Panc1 (cell line): Measurements from ENCODE around the gene RASGEF1C.

Experiments used
- POLR2AphosphoS5 ChIP-seq: IDR thresholded peaks from 2 replicates; pipeline ENCODE4 v1.6.1; 2012; ENCODE audit warnings: mild to moderate bottlenecking, low read depth, low read length, moderate library complexity
- SIN3A ChIP-seq: IDR thresholded peaks from 2 replicates; pipeline ENCODE4 v1.6.1; 2012; ENCODE audit warnings: low read depth, mild to moderate bottlenecking, low read length, moderate library complexity, borderline replicate concordance; ENCODE audit not compliant: insufficient read depth
- TCF7L2 ChIP-seq: IDR thresholded peaks from 2 replicates; pipeline ENCODE4 v1.6.1; 2011; ENCODE audit warnings: mild to moderate bottlenecking, low read depth, low read length, inconsistent platforms
- TF ChIP-seq, protein P1 (sequence below): fragments of 450-650 bp; IDR thresholded peaks from 2 replicates; pipeline ENCODE4 v1.5.1; 2017; ENCODE audit warnings: mild to moderate bottlenecking
- TF ChIP-seq, protein P2 (sequence below), 2 experiments: IDR thresholded peaks; 2 replicates each; pipeline ENCODE4 v1.6.1; 2011 to 2012; ENCODE audit warnings: low read depth in 2 of 2, control low read depth in 1 of 2, low read length in 1 of 2, mild to moderate bottlenecking in 1 of 2, moderate library complexity in 1 of 2; ENCODE audit not compliant: insufficient read depth in 1 of 2

DNA sequence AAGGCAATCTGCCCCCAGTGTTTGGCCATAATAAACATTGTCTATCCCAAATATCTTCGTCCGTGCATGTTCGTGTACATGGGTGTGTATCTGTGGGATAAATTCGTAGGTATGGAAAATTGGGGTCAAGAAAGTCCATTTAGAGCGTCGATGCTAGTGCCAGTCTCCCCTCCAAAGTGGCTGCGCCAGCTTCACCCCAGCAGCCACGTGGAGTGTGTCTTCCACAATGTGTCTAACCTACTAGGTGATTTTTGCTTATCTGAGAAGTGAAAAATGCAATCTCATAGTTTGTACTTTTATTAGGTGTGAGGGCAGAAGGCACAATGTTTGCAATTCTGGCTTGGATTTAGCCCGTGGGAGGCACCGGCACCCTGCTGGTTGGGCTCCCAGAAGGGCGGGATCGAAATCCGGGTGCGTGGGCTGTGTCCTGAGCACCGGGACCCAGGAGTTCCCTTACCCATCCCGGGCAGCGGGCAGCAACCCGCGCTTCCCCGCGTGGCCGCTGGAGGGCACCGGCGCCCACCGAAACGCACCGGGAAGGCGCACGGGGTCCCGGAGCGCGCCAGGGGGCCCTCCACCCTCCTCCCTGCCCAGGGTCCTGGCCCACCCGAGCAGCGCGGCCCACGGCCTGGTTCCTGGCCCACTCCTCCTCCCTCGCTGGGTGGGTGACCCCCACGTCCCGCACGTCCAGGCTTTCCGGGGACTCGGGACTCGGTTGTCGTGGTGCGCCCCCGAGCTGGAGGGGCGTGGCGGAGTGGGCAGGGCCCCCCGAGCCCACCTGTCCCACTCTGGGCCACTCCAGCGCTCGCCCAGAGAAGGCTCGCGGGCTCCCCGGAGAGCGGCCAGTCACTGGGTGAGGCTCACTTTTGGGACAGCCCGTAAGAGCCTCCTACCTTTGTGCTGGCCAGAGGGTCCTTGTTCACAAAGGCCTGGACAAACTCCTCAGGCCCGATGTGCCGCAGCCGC lies 82.0 kb downstream of the RASGEF1C start:
- TF ChIP-seq, protein P1, sequence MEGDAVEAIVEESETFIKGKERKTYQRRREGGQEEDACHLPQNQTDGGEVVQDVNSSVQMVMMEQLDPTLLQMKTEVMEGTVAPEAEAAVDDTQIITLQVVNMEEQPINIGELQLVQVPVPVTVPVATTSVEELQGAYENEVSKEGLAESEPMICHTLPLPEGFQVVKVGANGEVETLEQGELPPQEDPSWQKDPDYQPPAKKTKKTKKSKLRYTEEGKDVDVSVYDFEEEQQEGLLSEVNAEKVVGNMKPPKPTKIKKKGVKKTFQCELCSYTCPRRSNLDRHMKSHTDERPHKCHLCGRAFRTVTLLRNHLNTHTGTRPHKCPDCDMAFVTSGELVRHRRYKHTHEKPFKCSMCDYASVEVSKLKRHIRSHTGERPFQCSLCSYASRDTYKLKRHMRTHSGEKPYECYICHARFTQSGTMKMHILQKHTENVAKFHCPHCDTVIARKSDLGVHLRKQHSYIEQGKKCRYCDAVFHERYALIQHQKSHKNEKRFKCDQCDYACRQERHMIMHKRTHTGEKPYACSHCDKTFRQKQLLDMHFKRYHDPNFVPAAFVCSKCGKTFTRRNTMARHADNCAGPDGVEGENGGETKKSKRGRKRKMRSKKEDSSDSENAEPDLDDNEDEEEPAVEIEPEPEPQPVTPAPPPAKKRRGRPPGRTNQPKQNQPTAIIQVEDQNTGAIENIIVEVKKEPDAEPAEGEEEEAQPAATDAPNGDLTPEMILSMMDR, result peak; percentile 98
- TF ChIP-seq POLR2AphosphoS5 (no peak), TCF7L2 (no peak), SIN3A (no peak)
- TF ChIP-seq, protein P2, sequence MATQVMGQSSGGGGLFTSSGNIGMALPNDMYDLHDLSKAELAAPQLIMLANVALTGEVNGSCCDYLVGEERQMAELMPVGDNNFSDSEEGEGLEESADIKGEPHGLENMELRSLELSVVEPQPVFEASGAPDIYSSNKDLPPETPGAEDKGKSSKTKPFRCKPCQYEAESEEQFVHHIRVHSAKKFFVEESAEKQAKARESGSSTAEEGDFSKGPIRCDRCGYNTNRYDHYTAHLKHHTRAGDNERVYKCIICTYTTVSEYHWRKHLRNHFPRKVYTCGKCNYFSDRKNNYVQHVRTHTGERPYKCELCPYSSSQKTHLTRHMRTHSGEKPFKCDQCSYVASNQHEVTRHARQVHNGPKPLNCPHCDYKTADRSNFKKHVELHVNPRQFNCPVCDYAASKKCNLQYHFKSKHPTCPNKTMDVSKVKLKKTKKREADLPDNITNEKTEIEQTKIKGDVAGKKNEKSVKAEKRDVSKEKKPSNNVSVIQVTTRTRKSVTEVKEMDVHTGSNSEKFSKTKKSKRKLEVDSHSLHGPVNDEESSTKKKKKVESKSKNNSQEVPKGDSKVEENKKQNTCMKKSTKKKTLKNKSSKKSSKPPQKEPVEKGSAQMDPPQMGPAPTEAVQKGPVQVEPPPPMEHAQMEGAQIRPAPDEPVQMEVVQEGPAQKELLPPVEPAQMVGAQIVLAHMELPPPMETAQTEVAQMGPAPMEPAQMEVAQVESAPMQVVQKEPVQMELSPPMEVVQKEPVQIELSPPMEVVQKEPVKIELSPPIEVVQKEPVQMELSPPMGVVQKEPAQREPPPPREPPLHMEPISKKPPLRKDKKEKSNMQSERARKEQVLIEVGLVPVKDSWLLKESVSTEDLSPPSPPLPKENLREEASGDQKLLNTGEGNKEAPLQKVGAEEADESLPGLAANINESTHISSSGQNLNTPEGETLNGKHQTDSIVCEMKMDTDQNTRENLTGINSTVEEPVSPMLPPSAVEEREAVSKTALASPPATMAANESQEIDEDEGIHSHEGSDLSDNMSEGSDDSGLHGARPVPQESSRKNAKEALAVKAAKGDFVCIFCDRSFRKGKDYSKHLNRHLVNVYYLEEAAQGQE (IDR thresholded peaks at IDR 0.05; ENCODE audit: insufficient read depth in 1 of 2, low read depth in 2 of 2, low read length in 1 of 2), result no peak
